KOPT-K1 (cell line): ENCODE data around the gene KIAA1671.
"Not testable (repeated sequence)": the region's sequence is repeated elsewhere in the genome, so short reads cannot be mapped to it uniquely, and the experiment has no call there.

Experiments used
- H3K27ac ChIP-seq: fragments of 200-600 bp; sonication (generic); 2 replicates; pipeline ENCODE4 v1.5.1; 2016; ENCODE audit warnings: antibody characterized with exemption, mild to moderate bottlenecking, low read depth, low read length; ENCODE audit not compliant: poor library complexity, severe bottlenecking
- H3K36me3 ChIP-seq: fragments of 200-600 bp; sonication (generic); 2 replicates; pipeline ENCODE4 v1.5.1; 2017; ENCODE audit warnings: antibody characterized with exemption, mild to moderate bottlenecking, low read length, moderate library complexity; ENCODE audit not compliant: insufficient read depth
- H3K9me3 ChIP-seq: fragments of 200-600 bp; sonication (generic); 2 replicates; pipeline ENCODE4 v1.5.1; 2017; ENCODE audit warnings: antibody characterized with exemption, low read length, mild to moderate bottlenecking; ENCODE audit not compliant: insufficient read depth, poor library complexity, severe bottlenecking

Gene KIAA1671

DNA sequence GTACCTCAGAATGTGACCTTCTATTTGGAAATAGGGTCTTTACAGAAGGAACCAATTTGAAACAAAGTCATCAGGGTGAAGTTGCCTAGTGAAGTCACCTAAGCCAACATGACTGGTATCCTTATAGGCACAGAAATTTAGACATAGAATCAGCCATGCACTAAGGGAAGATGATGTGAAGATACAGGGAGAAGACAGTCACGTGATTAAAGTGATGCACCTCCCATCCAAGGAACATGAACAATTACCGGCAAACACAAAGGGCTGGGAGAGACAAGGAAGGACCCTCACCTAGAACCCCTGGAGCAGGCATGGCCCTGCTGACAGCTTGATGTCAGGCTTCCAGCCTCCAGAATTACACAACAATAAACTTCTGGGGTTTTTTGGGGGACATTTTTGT, 263.7 kb downstream of the KIAA1671 start:
- no peaks in the 10 kb centered on the region for H3K9me3 ChIP-seq
- H3K36me3 ChIP-seq = no peaks in the 10 kb centered on the region
- no peak overlapping the region for H3K27ac ChIP-seq

- no peak within 1 kb of the TSS for H3K27ac ChIP-seq
- no peaks in the 10 kb centered on the region for H3K9me3 ChIP-seq
- H3K36me3 ChIP-seq = no peaks in the 10 kb centered on the region
These were observed 266.7 kb downstream of the KIAA1671 start, which contains the start of gene CRYBB2 for GRCh38 chr22:25219211-25219689. Gene CRYBB2, plus strand, starts transcription at chr22:25219639. Its CDS starts 1,791 bp downstream, at chr22:25221430.

GRCh38 chr22:25219948-25220442, 267.5 kb downstream of the KIAA1671 start:
- no peak overlapping the region for H3K27ac ChIP-seq
- H3K36me3 ChIP-seq = no peaks in the 10 kb centered on the region
- no peaks in the 10 kb centered on the region for H3K9me3 ChIP-seq

- no peaks in the 10 kb centered on the region for H3K9me3 ChIP-seq
- H3K36me3 ChIP-seq = no peaks in the 10 kb centered on the region
- H3K27ac ChIP-seq = no peak overlapping the region
These were observed 269.3 kb downstream of the KIAA1671 start for GRCh38 chr22:25221790-25222189.

- Histone ChIP-seq H3K9me3 (no peaks in the 10 kb centered on the region), H3K36me3 (no peaks in the 10 kb centered on the region), H3K27ac (no peak overlapping the region)
These were observed 270.8 kb downstream of the KIAA1671 start for GRCh38 chr22:25223269-25223850.

DNA sequence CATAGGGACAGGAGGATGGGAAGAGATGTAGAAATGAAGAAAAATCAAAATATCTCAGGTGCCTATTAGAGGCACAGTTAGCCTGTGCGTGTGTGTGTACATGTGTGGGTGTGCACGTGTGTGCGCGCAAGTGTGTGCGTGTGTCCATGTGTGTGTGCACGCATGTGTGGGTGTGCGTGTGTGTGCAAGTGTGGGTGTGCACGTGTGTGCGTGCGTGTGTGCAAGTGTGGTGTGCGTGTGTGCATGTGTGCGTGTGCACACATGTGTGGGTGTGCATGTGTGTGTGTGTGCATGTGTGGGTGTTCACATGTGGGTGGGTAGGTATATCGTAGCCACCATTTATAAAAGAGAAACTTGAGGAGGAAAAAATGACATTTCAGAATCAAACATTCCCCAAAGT, 276.3 kb downstream of the KIAA1671 start:
- Histone ChIP-seq H3K27ac (no peak overlapping the region), H3K9me3 (no peaks in the 10 kb centered on the region), H3K36me3 (no peaks in the 10 kb centered on the region)

GRCh38 chr22:25230760-25231159, 278.2 kb downstream of the KIAA1671 start:
- not testable (repeated sequence) for H3K27ac ChIP-seq, H3K36me3 ChIP-seq, H3K9me3 ChIP-seq

GRCh38 chr22:25232301-25232700, 279.8 kb downstream of the KIAA1671 start:
- Histone ChIP-seq H3K27ac (no peak overlapping the region), H3K36me3 (no peaks in the 10 kb centered on the region), H3K9me3 (no peaks in the 10 kb centered on the region)

- H3K9me3 ChIP-seq, H3K36me3 ChIP-seq, H3K27ac ChIP-seq: not testable (repeated sequence)
These were observed 281.2 kb downstream of the KIAA1671 start for GRCh38 chr22:25233706-25234105.

DNA sequence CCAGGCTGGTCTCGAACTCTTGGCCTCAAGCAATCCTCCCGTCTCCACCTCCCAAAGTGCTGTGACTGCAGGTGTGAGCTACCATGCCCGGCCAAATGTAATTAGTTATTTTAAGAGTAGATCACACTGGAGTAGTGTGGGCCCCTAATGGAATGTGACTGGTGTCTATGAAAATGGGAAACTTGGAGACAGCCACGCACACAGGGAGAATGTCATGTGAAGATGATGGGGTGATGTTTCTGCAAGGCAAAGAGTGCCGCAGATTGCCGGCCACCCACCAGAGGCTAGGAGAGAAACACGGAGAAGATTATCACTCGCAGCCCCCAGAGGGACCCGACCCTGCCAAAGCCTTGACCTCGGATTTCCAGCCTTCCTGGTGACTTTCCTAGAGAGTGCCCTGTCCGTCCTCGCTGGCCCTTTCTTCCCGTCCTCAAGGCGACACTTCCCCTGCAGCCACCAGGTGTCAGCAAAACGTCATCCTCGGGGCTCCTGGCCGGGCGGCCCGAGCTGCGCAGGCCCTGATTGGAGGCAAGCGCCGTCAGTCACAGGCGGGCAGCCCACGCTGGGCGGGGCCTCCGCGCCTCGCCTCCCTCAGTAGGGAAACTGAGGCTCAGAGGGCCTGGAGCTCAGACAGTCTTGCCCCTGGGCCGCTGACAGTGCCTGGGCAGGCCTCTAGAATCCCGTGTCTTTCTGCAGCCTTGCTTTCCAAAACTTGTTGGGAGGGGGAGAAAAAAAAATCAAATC, 283.2 kb downstream of the KIAA1671 start:
- Histone ChIP-seq H3K27ac (no peak overlapping the region), H3K36me3 (no peaks in the 10 kb centered on the region)

GRCh38 chr22:25236417-25236816, 283.9 kb downstream of the KIAA1671 start:
- Histone ChIP-seq H3K27ac (no peak overlapping the region), H3K9me3 (no peaks in the 10 kb centered on the region), H3K36me3 (no peaks in the 10 kb centered on the region)

More for the DNA sequence above, 283.2 kb downstream of the KIAA1671 start:
- no peaks in the 10 kb centered on the region for H3K9me3 ChIP-seq

DNA sequence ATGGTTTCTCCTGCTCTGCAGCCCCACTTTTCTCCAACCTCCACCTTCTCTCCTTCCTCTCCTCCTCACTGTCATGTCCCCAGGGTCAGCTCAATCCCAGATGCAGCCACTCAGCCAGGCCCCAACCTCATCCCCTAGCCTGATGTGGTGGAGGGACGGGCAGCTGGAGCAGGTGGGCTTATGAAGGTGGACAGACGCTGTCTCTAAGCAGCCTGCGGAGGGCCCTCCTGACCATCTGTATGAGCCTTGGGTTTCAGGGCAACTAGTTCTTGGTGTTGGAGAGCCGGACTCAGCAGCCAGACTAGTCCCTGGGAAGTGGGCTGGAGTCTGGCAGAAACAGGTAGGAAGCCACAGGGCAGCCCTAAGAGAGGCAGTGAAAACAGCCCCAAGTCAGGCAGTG, 285.0 kb downstream of the KIAA1671 start:
- no peaks in the 10 kb centered on the region for H3K36me3 ChIP-seq
- no peaks in the 10 kb centered on the region for H3K9me3 ChIP-seq
- H3K27ac ChIP-seq = no peak overlapping the region

DNA sequence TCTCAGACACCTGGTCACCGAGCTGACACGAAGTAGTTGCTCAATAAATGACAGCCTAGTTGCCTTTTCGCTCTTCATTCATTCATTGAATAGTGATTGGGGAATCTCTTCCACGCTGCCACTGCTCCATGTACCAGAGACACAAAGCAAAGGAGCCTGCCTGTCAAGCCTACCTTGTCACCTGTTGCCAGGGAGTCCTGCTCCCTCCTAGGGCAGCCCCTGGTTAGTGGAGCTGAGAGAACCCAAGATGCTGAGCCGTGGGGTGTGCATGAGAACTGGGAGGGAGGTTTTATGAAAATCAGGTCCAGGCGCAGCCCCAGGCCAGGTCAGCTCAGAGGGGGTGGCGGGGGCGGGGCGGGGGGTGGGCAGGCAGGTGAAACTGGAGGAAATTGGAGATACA, 285.5 kb downstream of the KIAA1671 start:
- not testable (repeated sequence) for H3K36me3 ChIP-seq, H3K9me3 ChIP-seq, H3K27ac ChIP-seq
